CMK (cell line): ENCODE results near the gene SCYL3.

Experiments
- DNase-seq: peaks from one replicate; pipeline ENCODE4 v3.0.0-alpha.2; 2010; ENCODE audit warnings: low read depth

Gene SCYL3

DNA sequence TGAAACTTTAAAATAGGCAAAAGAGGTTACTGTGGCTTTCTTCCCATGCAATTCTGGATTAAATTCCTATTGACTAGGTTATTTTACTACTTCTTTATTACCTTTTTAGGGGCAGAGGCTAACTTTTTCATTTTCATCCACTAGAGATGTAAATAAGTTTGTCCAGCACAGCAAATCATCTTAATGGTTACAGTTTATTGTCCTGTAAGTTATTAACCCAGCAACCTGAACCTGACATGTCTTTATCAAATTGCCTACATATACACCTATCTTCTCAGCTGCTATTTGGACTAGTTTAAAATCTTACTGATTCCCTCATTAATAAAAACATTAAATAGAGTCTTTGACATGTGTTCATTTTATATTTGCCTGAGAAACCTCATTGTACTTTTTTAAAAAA is 6.9 kb upstream of the SCYL3 start:
- no peak for DNase-seq

DNA sequence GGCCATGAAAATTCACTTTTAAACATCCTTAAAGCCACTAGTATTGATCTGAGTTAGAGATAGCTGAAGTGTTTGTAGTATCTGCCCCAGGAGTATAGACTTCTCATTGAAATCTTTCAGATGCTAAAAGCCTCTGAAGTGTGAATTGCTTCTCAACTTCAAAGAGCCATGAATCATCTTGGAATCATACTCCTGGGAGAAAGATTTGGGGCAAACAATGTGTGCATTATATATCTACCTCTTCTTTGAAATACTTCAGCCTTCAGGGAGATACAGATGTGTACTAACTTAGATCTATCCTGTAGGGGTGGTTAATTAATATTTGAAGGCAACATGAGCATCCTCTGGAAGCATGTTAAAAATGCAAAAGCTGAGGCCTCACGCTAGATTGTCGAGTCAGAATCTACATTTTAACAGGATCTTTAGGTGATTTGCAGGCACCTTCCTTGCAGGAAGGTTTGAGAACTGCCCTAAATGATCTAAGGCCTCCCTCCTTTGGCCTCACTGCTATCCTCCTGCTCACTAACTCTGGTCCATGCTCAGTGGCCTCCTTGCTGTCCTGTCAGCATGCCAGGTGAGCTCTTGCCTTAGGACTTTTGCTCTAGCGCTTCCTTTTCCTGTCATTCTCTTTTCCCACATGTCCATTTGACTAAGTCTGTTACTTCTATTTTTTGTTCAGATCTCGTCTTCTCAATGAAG is 6.0 kb upstream of the SCYL3 start:
- DNase-seq = no peak

DNA sequence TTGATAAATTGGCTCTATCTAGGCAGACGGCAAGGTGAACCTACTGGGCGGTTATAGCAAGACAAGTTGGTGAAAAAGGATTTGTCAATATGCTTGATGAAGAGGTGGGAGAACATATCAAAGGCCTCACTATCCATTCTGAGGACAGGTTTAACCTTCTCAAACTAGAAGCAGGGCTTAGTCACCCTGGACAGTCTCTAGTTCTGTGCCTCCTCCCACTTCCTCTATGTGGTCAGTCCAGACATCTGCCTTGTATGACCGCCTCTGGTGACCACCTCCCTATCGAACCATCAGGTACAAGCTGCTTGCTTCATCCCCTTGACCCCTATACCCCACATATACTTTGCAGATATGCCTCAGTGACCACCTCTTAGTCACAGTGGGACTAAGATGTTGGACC is 2.3 kb upstream of the SCYL3 start:
- peak; percentile 74 for DNase-seq

DNA sequence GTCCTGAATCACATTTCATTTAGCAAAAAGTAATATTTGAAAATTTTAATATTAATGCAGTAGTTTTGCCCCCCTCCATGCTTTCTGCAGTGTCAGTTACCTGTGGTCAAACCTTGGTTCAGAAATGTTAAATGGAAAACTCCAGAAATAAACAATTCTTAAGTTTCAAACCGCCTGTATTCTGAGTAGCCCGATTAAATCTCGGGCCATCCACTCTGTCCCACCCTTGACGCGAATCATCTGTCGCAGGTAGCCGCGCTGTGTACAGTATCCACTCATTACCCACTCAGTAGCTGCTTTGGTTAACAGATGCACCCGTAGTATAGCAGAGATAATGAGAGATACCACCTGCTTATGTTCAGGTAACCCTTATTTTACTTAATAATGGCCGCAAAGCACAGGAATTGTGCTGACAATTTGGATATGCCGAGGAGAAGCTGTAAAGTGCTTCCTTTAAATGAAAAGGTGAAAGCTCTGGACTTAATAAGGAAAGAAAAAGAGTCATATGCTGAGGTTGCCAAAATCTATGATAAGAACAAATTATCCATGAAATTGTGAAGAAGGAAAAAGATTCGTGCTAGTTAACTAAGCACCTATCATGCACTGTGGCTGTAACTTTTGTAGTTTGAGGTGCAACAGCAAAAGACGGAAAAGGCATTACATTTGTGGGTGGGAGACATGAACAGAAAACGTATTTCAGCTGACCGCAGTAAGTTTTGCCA is 889 bp upstream of the SCYL3 start:
- no peak for DNase-seq

DNA sequence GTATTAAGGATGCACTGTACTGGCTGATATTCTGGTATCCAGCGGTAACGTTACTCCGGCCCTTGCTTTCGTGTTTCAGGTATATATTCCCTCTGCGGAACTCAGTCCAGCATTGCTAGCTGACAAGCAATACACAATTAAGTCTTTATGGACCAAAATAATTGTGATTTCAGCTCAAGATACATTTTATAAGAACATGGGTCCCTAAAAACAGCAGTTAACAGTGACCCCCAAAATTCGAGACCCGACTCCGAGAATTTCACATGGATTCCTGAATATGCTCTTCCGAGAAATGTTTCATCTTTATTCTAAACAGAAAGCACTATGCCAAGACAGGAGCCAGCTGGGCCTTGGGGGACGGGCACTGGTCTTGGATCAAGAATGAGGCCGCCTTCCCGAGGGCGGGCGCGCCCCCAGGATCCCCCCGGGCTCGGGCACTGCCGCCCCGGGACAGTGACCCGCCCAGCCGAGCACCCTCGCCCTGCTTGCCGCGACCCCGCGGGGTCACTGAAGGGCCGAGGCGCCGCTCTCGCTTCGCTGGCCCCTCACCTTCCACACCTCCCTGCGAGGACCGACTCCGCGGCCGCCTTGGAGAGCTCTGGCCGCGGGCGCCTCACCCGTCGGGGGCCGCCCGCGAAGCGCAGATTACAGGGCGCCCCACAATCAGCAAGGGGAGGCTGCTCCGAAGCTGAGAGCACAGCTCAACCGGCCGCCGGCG is 610 bp downstream of the SCYL3 start:
- DNase-seq = no peak

DNA sequence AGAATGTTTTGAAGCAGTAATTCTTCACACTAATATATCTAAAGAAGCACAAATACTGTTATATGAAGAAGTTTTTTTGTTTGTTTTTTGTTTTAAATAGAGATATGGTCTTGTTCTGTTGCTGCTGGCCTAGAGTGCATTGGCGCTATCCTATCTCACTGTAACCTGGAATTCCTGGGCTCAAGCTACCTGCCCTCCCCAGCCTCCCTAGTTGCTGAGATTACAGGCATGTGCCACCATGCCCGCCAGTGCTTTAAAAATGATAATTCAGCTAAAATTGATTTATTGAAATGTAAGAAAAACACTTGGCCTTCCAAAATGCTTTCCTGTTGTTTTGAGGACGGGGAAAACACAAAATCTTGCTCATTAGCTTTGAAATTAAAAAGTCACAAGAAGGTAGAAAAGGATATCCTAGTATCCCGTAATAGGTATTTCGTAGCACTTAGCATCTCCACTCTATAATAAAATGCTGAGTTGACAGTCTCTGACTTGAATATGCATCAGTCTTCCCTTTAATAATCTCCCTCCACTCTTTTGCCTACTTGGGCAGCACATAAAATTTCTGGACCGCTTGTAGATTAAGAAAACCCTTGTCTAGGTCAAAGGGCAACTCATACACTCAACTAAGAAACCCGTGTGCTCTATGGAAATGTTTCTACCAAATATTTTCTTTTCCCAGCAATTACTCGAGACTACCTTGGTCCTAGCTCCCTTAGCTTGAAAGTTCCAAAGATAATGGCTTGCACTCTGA is 1.3 kb downstream of the SCYL3 start:
- DNase-seq = no peak

DNA sequence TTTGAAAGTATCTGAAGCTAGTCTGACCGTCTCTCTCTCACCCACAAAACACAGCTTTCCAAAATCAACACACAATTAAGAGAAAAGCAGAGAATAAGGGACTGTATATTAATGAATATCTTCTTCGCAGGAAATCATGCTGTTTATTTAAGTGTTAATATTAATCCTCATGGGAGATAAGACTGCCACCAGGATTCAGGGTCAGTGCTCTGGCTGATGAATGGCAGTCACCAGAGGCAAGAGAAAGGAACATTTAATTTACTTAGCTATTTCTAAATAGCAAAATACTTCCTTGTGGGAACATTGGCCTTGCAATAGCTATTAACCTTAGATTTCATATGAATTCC is 2.2 kb downstream of the SCYL3 start:
- no peak for DNase-seq

DNA sequence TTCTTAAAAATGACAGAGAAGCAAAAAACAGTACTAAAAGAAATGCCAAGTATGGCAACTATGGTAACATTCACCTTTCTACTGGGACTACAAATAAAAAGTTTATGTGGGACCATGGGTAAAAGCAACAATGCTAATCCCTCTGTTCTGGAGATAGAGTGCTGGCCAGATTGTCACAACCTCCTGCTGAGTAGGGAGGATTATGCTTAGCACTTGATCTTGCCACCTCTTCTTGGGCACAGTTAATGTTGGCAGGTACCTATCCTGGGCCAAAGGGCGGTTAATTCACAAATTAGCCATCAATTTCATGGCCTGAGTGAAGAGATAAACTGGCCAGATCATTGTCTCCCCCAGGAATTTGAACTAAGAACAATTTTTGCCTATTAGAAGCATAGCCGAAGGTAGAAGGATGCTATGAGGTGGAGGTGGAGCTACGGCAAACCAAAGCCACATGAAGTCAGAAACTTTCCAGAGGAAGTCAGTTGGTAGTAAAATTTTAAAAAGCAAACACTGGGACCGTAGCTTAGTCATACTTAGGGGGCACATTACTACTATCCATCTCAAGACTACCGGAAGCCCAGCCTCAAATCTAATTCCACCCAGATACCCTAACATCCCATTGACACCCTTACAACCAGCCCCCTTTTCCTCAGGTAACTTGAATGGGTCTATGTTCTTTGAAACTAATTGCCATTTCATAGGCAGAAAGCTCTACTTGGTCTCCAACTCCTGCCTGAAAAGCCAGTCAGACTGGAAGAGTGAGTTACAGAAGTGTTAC is 2.7 kb downstream of the SCYL3 start:
- no peak for DNase-seq

DNA sequence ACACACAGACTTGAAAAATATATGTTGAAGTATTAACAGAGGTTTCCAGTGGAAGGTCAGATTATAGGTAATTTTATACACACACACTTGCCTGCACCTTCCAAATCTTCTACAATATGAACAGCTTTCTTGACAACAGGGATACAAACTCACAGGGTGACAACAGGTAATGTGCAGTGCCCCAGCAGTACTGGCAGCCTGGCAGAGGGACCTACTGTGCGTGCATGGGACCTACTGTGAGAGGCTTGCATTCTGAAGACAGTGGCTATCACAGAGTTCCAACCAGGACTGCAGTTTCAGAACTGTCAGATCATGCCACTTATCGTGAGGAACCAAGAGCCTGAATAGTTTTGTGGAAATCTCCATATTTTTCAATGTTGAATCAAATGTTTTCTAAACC is 3.8 kb downstream of the SCYL3 start:
- DNase-seq = no peak

DNA sequence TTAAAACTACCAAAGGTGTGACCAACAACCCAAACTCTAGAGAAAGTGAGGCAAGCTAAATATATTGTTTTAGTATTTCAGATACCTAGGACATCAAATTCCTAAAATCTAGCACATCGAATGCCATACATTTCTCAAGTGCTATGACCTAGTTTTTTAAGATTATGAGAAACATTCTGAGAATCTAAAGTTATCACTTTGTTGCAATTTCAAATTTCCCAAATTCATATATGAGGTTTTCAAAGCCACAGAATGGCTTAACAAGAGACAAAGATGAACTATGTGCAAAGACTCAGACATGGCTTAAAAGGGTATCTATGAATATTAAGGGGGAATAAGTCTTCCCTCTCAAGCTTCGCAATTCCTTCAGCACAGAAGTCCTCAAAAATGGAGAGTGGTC is 6.8 kb downstream of the SCYL3 start:
- no peak for DNase-seq

DNA sequence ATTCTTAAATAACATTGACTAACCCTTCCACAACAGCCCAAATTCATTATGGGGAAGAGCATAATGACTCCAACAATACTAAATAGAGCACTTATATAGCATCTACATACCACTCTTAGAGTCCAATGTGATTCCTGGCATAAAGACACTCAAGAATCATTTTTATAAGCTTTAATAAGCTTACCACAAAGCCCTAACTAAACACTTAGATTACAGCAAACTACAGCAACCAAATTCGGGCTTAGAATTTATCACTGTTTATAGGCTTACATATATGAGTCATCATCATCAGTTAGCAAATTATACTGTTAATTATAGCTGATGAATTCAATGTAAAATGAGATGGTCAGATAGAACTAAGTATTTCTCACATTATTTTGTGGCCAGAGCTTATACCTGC is 7.3 kb downstream of the SCYL3 start:
- DNase-seq = no peak

DNA sequence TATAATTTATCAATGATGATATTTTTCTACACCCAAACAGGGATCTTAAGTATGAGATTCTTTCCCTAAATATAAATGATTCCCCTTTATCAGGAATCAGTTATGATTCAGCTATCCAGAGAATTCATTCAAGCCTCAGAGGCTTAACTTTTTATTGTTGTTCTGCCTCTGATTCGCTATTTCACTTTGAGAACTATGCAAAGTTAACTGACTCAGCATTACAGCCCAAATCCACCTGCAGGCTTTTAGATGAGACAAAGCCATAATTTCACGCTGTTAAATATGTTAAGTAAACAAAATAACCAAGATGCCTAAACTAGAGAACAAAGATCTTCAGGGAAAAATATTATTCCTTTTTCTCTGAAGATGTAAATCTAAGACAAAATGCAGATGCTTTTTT is 8.5 kb downstream of the SCYL3 start:
- no peak for DNase-seq

DNA sequence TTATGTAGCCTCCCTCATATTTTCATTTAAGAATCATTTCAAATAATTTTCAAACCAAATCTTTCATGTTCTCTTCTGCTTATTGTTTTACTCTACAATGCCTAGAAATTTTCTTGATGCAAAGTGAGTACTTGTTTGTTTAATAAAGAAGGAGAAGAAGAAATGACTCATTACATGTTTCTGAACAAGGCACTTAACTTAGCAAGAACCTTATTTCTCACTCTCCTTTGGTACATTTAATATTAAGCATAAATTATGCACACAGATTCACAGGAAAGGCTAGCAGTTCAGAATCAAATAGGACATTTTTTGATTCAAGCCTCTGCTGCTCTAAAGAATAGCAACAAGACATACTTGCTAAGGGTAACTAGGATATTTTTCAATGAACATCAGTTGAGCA is 9.1 kb downstream of the SCYL3 start:
- no peak for DNase-seq

DNA sequence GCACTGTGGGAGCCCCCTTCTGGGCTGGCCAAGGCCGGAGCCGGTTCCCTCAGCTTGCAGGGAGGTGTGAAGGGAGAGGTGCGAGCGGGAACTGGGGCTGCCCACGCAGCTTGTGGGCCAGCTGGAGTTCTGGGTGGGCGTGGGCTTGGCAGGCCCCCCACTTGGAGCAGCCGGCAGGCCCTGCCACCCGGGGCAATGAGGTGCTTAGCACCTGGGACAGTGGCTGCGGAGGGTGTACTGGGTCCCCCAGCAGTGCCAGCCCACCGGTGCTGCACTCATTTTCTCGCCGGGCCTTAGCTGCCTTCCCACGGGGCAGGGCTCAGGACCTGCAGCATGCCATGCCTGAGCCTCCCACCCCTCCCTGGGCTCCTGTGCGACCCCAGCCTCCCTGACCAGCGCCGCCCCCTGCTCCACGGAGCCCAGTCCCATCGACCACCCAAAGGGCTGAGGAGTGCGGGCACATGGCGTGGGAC is 11.6 kb downstream of the SCYL3 start:
- no peak for DNase-seq

DNA sequence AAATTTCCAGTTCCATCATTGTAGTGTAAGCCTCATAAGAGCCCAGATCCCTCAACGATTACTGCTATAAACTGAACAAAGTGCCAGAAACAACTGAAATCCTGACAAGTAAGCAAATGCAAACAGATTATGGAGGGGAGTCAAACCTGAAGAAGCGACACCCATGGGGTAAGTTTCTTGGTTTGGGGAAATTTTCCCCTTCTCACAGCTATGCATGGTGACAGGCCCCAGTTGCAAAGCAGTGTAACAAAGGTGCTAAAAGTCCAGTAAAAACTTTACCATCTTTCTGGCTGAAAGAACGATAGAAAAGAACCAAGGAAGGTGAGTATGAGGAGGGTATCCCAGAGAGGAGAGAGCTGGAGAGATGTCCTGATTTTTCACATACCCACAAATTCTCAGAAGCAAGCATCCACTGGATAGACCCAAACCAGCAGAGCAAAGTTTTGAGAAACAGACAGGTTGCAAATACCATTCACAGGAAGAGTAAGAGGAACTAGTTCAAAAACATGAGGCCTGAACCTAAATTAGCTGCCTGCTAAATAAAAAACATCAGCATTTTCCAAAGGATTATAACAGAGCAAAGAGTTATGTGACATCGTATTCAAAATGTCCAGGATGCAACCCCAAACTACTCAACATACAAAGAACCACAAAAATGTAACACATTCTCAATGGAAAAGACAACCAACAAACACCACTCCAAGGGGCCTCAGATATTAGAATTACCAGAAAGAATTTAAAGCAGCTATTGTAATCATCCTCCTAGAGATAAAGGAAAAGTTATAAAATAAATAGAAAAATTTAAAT is 14.5 kb downstream of the SCYL3 start:
- DNase-seq = no peak

DNA sequence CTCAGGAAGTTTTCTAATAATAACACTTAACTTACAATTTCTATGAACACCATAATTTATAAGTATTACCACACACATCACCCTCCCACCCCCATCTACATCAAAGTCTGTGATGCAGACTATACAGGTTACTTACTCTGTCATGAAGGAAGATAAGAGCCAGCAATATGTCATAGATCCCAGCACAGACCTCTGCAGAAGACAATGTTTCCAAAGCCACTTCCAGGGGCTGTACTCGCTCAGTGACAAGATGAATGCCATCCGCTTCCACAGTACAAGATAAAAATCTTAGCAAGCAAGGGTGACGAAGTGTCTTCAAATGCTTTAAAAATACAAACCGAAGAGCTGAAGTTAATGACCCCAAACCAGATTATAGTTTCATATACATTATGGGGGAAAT is 15.2 kb downstream of the SCYL3 start:
- no peak for DNase-seq

DNA sequence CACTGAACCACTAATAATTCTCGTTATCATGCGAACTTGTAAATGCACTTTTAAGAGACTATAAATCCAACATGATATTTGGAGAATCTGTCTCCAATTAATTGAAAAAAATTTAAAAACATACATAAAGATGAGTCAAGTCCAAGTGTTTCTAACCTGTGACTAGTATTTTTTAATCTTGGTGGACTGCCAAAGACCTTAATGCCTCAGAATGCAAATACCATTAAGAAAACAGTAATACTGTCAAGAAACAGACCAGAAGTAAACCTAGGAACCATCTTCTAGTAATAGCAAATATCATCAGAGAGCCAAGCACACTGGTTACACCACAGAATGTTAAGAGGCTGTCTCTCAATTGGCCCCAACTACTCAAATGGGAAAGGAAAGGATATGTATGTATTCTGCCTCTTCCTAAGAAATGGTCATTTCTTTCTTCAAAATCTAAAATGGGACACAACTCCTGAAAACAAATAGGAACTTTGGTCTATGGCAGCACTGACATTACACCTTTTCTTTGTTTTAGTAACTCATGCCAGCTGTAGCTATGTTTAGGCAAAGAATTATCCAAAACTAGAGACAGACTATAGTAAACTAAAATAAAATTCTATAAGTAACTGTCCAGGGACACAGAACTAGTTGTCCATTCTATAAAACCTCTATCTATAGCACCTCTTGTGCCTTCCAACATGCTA is 15.8 kb downstream of the SCYL3 start:
- DNase-seq = no peak

DNA sequence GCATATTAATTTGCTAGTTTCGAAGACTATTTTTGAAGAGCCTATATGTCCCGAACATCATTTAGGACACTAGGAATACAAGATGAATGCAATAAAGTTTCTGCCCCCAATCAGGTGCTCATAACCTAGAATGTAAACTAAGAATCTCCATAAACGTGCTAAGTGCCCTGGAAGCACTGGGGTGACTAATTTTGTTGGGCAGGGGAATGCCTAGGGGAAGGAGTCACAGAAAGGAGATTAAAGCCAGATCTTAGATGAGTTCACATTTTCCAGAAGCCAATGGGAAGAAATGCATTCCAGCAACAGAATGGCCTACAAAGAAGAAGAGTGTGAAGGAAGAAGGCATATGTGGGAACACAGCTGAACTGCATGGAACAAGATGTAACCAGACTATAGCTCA is 19.5 kb downstream of the SCYL3 start:
- DNase-seq = no peak

DNA sequence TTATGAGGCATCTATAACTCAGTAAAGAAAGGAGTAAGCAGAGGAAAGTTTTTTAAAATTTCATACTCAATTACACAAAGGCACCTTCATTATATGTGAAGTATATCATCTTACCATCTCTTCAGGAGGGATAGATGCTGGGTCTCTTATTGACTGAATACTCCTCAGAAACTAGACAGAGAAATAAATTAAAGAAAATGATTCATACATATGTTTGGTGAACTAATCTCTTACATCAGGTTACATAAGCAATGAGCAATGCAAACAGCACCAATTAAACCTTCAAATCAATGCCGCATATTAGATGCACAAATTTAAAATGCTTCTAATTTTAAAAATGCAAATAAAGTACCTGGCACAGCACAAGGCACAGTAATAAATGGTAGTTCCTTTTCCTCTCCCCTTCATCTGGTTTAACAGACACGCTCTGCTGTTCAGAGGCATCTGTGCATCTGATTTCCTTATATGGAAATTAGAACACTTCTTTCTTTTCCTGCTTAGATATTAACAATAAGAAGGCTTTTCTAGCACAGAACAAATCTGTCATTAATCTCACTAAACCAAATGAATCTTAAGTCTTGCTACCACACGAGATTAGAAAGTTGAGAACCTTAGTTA is 20.0 kb downstream of the SCYL3 start:
- no peak for DNase-seq

DNA sequence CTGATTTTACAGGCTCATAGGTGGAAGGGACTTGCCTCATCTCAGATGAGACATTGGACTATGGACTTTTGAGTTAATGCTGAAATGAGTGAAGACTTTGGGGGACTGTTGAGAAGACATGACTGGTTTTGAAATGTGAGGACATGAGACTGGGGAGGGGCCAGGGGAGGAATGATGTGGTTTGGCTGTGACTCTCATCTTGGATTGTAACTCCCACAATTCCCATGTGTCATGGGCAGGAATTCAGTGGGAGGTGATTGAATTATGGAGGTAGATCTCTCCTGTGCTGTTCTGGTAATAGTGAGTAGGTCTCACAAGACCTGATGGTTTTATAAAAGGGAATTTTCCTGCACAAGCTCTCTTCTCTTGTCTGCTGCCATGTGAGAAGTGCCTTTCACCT is 20.8 kb downstream of the SCYL3 start:
- no peak for DNase-seq
